WI38 (cell line): Measurements from ENCODE around the gene CYP24A1.

ENCODE experiments used
- H3K4me3 ChIP-seq: 2 replicates; pipeline ENCODE4 v1.5.1; 2011; ENCODE audit warnings: low read depth, mild to moderate bottlenecking, control low read depth, low read length
- TF ChIP-seq, protein P1 (sequence below): IDR thresholded peaks from 2 replicates; pipeline ENCODE4 v1.5.1; 2012; ENCODE audit warnings: low read depth, mild to moderate bottlenecking, control low read depth, low read length

Gene CYP24A1

DNA sequence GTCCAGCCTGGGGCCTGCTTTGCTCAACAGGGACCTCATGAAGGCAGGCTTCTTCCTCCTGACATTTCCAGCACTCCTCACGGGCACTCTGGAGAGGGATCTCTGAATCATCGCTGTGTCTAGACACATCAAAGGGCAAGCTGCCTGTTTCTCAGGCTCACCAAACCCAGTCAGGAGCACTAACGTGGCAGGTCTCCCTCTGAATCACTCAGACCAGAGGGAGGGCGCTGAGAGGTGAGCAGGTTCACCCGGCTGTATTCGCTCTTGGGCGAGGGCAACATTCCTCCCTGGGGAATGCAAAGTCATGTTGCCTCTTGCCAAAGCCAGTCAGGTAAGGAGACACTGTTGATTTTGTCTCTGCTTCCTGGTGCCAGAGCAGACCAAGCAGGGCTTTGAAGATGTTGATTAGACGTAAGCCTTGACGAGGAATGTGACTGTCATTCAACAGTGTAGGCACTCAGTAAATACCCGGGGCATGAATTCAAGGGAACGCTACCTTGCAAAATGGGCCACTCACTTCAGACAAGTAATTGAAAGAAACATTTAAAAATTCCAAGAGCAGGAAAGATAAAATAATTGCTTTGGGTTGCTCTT is 50.1 kb downstream of the CYP24A1 start:
- TF ChIP-seq, protein P1, sequence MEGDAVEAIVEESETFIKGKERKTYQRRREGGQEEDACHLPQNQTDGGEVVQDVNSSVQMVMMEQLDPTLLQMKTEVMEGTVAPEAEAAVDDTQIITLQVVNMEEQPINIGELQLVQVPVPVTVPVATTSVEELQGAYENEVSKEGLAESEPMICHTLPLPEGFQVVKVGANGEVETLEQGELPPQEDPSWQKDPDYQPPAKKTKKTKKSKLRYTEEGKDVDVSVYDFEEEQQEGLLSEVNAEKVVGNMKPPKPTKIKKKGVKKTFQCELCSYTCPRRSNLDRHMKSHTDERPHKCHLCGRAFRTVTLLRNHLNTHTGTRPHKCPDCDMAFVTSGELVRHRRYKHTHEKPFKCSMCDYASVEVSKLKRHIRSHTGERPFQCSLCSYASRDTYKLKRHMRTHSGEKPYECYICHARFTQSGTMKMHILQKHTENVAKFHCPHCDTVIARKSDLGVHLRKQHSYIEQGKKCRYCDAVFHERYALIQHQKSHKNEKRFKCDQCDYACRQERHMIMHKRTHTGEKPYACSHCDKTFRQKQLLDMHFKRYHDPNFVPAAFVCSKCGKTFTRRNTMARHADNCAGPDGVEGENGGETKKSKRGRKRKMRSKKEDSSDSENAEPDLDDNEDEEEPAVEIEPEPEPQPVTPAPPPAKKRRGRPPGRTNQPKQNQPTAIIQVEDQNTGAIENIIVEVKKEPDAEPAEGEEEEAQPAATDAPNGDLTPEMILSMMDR: no peak
- H3K4me3 ChIP-seq: no peak overlapping the region

DNA sequence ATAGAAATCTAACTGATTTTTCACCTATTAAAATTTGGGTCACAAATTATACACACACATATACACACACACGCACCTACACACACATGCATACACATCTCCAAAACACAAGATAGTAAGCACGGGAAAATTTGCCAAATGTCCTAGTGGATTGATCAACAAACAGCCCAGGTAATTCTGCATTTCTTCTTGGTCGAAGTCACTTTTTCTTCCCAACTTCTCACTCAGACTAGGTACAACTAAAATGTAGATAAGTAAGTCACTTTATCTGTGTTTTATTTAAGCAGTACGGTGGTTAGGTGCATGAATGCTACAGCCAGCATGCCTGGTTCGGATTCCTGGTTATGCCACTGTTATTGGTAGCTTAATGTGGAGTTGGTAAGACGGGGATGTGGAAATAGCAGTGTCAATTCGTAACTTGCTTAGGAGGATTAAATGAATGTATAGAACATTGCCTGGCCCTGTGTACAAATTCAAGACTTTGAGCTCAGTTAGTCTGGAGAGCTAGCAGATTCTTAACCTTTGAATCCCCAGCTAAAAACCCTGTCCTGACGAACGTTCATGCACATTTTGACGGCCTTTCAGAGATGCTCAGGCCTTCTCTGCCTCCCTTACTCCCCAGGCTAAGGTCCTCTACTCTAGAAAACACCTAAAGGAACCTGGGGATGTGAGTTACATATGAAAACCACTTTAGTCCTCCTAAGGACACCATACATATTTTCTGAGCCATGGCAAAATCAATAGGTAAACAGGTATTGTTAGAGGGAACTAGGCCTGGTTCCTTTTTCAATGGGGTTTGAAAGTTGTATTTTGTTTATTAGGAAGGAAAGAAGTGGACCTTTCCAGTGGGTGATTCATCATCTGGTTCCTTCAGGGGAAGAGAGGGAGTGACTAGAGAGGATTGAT is 50.9 kb downstream of the CYP24A1 start:
- TF ChIP-seq, protein P1: no peak
- H3K4me3 ChIP-seq: no peak overlapping the region

DNA sequence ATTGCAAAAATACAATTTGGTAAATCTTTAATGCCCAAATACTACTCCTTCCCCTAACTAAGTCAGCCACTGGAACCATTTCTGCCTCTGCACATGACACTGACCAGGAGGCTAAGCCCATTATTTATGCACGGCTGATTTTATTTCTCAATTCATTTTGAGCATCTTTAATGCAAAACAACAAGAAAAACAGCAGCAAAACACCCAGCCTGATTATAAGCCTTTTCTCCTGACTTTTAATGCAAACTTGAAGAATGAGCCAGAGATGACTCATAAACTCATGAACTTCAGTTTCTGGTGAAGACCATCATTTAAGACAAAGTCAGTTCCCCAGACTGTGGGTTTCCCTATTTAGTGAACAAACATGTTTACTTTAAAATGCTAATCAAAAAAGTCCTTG is 51.6 kb downstream of the CYP24A1 start:
- H3K4me3 ChIP-seq: no peak overlapping the region
- TF ChIP-seq, protein P1: no peak

DNA sequence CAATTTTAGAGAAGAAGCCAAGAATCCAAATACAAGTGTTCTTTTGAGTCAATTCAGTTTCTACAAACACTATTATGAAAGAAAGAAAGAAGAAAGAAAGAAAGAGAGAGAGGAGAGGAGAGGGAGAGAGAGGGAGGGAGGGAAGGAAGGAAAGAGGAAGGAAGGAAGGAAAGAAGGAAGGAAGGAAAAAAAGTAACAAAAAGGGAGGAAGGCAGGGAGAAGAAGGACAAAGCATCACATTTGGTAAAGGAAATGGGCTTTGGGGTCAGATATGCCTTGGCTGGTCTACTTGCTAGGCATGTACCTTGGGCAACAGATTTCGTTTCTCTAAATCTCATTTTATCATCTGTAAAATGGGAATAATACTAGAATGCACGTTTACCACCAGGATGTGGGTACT is 54.0 kb downstream of the CYP24A1 start:
- TF ChIP-seq, protein P1: no peak

DNA sequence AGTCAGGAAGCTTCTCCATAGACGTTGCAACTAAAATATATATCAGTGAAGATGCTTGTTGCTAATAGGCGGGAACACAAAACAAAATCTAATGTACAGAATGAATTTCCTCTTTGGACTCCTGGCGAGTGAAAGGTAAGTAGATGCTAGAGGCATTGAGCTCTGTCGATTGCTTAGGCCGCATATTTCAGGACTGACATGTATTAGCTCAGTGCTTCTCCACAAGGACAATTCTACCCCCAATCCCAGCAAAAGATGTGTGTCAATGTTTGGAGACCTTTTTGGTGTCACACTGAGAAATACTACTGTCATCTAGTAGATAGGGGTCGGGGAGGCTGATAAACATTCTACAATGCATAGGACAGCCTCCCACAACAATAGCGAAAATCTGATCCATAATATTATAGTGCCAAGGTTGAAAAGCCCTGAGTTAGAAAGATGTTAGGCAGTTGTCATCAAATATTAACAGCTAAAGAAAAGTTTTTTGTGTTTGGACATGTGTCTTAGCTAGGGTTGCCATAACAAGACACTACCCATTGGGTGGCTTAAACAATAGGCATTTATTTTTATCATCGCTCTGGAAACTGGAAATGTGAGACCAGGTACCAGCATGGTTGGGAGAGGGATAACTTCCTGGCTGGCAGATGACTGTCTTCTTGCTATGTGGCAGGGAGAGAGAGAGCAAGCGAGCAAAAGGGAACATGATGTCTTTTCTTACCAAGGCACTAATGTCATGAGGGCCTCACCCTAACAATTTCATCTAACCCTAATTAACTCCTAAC is 55.4 kb downstream of the CYP24A1 start:
- TF ChIP-seq, protein P1: no peak
- no peak overlapping the region for H3K4me3 ChIP-seq

More for the DNA sequence above, 54.0 kb downstream of the CYP24A1 start:
- no peak overlapping the region for H3K4me3 ChIP-seq

DNA sequence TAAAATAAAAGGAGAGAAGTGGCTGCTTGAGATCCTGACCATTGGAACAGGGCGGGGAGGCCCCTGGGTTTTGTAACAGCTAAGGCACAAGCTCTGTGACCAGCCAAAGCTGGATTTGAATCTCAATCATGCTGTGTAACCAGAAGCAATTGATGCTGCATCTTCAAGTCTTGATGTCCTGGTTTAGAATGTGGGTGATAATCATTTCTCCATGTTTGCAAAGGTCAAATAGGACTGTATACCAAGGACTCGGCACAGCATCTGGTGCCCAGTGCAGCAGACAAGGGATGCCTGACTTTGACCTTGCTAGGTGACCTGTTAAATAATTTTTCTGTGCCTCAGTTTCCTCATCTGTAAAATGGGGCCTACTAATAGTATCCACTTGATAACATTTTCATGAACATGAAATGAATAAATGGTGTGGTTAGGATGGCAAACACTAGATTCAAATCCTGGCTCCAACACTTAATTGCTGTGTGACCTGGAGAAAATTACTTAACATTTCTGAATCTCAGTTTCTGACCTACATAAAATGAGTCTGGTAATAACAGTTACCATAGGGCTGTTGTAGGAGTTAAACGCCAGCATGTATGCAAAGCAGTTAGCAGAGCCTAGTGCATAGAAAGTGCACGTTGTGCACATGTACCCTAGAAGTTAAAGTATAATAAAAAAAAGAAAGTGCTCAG is 57.1 kb downstream of the CYP24A1 start:
- no peak overlapping the region for H3K4me3 ChIP-seq
- TF ChIP-seq, protein P1: no peak
